COR-L47 (cell line): Measurements from ENCODE around the gene DHRS12.

Experiments used
- DNase-seq: peaks from one replicate; lab custom pipeline; 2025; lab: John Stamatoyannopoulos, UW

Gene DHRS12

DNA sequence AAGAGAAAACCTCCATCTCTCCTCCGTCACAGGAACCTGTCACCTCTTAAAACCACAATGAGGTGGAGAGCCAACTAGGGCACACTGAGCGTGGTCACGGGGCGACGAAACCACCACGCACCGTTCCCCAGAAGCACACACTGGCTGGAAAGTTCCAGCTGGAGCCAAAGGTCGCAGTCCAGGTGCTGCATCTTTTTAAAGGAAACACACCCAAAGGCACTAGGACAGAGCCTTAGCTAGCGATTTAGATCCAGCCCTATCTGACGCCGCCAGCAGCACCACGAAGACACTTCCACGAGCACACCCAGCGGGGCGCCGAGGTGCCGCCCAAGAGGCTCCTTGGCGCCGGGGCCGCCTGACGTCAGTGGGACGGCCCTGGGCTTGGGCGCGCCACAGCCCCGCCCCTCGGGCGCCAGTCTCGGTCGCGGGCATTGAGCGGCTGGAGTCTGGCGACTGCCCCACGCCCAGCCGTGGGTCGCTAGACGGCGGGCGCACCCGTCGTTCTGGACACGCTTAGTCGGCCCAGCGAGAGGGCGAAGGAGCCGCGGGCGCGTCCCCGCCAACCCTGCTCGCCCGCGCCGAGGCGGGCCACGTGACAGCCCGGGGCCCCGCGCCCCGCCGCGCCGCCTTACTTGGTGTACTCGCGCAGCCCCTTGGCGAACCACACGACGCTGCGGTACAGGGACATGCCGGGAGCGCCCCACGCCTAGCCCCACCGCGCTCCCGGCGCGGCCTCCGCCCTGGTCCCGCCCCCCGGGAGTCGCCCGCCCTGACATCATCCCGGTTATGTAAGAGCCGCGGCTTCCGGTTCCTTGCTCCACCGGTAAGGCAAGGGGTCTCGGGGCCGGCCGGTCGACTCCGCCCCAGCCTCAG is at the start of gene DHRS12:
Gene DHRS12 (minus strand): TSS at position 742 of the 873 bp plus-strand sequence. CDS start 4,504 bp downstream, outside the sequence.
- peak; percentile 87 for DNase-seq

- DNase-seq, result no peak
These were observed 45.5 kb upstream of the DHRS12 start for GRCh38 chr13:51849145-51850101.

DNA sequence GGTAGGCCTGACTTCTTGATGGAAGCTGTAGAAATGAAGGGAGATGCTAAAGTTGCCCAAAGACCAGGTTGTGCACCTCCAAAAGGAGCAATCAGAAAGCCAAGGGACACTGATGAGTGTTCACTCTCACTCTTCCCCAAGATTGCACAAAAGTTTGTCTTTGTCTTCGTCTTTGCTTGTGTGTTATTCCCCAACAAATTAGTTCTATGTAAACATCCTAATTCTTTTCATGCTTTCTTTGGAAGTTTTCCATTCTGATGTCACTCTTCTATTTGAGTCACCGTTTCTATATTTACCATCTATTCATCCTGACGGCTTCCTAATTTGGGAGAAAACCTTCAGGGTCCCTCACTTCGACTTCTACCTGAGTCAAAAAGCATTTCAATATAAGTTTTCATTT is 44.7 kb upstream of the DHRS12 start:
- DNase-seq, result no peak

- no peak for DNase-seq
These were observed 42.8 kb upstream of the DHRS12 start for GRCh38 chr13:51846756-51847155.

DNA sequence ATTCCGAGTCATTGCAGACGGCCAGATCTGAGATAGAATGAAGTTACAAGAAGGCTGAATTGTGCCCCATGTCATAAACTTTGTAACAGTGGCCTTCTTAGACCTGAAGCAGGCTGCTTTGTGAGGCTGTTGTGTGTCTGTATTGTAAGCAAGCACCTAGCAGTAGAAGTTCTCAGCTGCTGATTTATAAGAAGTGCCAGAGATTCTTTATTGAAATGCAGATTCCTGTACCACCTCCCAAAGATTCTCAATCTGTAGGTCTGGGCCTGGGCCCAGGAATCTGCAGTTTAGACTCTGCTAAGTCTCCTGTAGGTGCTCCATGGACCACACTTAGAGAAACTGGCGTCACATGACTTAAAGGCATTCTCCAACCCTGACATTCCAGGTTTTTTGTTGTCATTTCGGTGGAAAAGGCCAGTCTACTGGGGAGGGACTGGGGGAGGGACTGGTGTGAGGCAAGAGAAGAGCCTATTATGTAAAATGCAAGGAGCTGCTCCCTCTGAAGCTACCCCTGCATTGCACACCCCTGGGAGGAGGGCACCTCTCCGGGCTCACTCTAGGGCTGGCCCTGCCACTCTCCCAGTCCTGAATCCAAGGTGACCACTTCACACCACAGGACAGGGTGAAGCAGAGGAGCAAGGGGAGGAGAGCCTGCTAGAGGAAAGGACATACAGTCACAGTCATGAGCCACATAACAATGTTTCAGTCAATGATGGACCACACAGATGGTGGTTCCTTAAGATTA is 41.8 kb upstream of the DHRS12 start:
- no peak for DNase-seq

- DNase-seq, result peak; percentile 68
These were observed 41.1 kb upstream of the DHRS12 start, which contains the start of gene TMEM272 for GRCh38 chr13:51844862-51845573. Gene TMEM272, minus strand, starts transcription at chr13:51845177. Its CDS starts 6,647 bp downstream, at chr13:51838530.

GRCh38 chr13:51843529-51843928 is 39.6 kb upstream of the DHRS12 start:
- no peak for DNase-seq

DNA sequence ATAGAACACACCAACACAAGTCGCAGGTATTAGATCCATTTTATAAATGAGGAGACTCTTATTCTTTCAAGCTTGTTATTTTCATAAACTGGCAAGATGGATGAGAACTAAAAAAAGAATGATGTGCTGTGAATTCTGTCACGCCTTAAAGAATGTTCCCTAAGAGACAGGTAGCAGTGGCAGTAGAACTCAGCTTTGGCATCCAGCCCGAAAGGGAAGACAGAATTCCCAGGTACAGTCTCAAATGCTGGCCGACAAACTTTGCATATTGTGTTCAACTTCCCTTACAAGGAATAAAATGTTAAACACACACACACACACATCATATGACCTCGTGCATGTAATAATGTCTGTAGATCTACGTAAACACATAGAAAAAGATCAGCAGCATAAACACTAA is 37.8 kb upstream of the DHRS12 start:
- no peak for DNase-seq

GRCh38 chr13:51840917-51841316 is 37.0 kb upstream of the DHRS12 start:
- no peak for DNase-seq

- DNase-seq, result no peak
These were observed 36.0 kb upstream of the DHRS12 start for GRCh38 chr13:51839711-51840540.

- no peak for DNase-seq
These were observed 34.4 kb upstream of the DHRS12 start for GRCh38 chr13:51838240-51838846.

GRCh38 chr13:51837016-51837415 is 33.1 kb upstream of the DHRS12 start:
- no peak for DNase-seq

DNA sequence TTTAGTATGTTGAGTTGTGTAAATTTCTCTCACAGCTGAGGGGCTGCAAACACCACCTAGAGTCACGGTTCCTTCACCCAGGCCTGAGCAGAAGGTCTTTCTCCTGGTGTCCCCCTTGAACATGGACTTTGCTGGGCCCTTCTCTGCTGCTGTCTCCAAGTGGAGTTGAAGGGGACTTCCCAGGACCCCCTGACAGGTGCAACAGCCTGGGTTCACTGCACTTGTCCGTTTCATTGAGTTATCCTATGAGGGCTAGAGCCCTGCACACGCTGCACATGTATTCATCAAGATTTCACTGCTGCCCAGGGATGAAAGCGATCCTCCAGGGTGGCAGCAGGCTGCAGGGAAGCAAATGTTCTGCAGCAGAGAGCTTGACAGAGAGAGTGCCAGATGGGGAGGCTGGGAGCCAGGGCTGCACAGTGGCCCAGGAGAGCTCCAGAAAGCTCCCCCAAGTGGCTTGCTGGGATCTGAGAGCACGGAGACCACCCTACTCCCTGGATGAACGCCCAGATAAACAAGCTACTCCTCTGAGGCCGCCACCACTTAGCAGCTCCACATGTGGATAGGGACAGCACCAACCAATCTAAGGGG is 30.7 kb upstream of the DHRS12 start:
- no peak for DNase-seq

DNA sequence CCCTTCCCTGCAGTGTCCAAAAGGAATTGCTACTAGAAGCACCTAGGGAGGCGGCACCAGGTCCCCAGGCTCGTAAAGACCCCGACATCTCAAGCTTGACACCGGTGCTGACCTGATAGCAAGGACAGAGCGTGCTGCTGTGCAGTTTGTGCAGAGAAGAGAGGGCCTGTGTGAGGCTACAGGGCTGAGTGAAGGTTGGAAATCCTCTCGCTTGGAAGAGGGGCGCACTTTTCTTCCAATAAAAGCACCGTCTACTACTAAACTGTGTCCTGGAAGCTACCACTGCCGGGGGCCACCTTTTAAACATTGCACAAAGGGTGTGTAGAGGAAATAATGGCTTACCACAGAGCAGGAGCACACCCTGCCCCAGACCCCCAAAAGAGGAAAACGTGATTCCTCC is 30.0 kb upstream of the DHRS12 start:
- DNase-seq, result no peak

DNA sequence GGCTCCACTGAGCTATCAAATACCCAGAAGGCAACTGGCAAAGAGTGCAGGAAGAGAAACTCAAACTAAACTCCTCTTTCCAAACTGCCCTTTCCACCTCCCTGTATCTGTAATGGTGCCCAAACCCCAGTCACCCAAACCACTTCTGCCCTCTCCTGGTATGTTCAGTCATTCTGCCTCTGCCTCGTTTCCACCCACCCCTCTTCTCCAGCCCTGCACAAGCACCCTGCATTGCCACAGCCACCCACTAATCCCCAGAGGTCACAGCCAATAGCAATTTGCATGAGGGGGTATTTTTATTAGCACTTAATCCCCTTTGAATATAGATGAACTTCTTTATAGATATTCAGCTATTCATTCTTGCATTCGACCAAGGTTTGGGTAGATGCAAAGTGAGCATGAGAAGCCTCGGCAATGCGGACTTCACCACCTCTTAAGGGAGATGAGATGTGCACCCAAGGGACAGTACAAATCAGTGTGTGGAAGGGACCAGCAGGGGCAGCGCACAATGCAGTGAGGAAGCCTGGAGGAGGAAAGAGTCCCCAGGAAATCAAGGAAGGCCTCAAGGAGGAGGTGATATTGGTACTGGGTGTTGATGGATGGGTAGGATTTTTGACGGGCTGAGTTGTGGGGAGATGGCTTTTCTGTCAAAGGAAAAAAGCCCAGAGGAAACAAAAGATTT is 28.6 kb upstream of the DHRS12 start:
- no peak for DNase-seq

- no peak for DNase-seq
These were observed 27.6 kb upstream of the DHRS12 start for GRCh38 chr13:51831519-51831918.

GRCh38 chr13:51829568-51829899 is 25.6 kb upstream of the DHRS12 start:
- DNase-seq, result no peak

- no peak for DNase-seq
These were observed 25.0 kb upstream of the DHRS12 start for GRCh38 chr13:51828730-51829567.
